Head of caudate nucleus (tissue), 42 donors: ENCODE measurements around the gene OXCT2.
A peak's percentile ranks its signal among the peaks of the same experiment; 100 is the strongest.
"Not testable (repeated sequence)": the region's sequence is repeated elsewhere in the genome, so short reads cannot be mapped to it uniquely, and the experiment has no call there.

ENCODE experiments used
- DNase-seq, 42 donors: peaks; one replicate each; pipeline versions ENCODE4 v3.0.0 to v3.0.0-alpha.2; 2020 to 2021; ENCODE audit warnings: mixed read lengths in 7 of 42
- intact Hi-C: fragments of 100-400 bp; cut with DNase I; formaldehyde crosslinking; loops from one replicate; pipeline ENCODE4 v1.15.0; 2022

OXCT2 gene

GRCh38 chr1:39771022-39771532, at the start of gene OXCT2:
OXCT2 (minus strand) TSS chr1:39771348; CDS start chr1:39771255, 93 bp downstream.
- DNase-seq, intact Hi-C loops: not testable (repeated sequence)

- no peak for DNase-seq
- intact Hi-C loops: loop anchor here (5.0 kb wide), 1 partner anchor 83 kb away; the partner anchor contains the start of gene MYCL
These were observed 48.1 kb upstream of the OXCT2 start for GRCh38 chr1:39819091-39819812.

DNA sequence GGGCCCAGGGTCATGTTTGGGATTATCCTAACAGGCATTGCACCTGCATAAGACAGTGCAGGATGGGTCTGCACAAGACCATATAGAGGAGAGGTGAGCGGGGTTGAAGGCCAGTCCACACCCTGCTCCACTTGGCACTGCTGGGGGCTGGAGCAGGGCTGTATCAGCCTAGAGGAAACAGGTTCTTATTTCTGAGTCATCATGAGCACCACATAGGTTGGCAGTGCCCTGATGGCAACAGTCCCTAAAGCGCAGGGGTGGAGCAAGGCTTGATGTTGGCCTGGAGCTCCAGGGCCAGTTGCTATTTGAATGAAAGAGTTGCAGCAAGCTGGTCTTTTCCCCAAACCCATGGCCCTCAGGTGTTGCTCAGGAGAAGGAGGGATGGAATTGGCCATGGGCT, 47.3 kb upstream of the OXCT2 start:
- no peak for DNase-seq
- intact Hi-C loops: loop anchor here (5.0 kb wide), 1 partner anchor 84 kb away; the partner anchor contains the start of gene MYCL

DNA sequence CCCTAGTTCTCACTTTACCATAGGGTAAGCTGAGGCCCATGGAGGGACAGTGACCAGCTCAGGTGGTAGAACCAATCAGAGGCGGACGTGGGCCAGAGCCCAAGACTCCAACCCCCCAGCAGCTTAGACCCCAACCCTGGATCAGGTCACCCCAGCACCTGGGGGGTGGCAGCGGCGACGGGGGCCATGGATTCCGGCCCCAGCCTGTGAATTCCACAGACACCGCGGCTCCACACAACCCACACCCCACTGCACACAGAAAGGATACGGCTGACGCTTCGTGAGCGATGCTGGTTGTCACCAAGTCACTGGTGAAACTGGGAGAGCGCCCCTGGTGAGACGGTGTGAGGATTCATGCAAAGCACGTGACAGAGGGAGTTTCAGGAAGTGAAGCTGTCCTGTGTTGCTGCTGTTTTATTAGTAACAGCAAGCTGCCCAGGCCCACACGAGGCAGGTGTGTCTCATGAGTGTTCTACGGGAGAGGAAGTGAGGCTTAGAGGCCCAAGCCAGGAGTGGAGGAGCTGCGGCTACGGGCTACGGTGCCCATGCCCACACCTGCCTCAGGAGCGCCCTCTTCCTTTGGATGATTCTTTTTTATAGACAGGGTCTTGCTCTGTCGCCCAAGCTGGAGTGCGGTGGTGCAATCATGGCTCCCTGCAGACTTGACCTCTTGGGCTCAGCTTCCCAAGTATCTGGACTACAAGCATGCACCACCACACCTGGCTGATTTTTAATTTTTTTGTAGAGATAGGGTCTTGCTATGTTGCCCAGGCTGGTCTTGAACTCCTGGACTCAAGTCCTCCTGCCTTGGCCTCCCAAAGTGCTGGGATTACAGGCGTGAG, 46.2 kb upstream of the OXCT2 start:
- intact Hi-C loops: loop anchor here (1.0 to 5.0 kb wide), 2 partner anchors 85 to 157 kb away; partner anchors contain the start of gene MYCL
- peak in 39 of 42 donors; percentile 6 to 58 (median 34) for DNase-seq

GRCh38 chr1:39816415-39817090, 45.4 kb upstream of the OXCT2 start:
- DNase-seq: peak; percentile 22 to 89 (median 74)
- intact Hi-C loops: loop anchor here (1.0 to 5.0 kb wide), 2 partner anchors 86 to 158 kb away; partner anchors contain the start of gene MYCL

GRCh38 chr1:39812913-39813312, 41.8 kb upstream of the OXCT2 start:
- intact Hi-C loops: no loop called here

GRCh38 chr1:39808784-39809517, 37.8 kb upstream of the OXCT2 start:
- intact Hi-C loops: no loop called here

More at GRCh38 chr1:39812913-39813312, 41.8 kb upstream of the OXCT2 start:
- DNase-seq: peak in 1 of 42 donors; percentile 9

DNA sequence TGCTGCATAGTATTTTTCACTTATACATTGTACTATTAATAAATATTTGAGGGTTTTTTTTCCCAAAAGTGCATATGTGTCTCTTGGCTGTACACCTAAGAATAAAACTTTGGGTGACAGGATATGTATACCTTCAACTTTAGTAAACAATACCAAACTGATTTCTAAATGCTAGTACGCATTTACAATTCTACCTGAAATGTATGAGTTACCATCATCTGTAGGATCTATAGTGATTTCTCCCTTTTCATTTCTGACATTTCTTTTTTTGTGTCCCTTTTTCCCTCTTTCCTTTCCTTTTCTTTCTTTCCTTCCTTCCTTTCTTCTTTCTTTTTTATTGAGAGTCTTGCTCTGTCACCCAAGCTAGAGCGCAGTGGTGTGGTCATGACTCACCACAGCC, 34.2 kb upstream of the OXCT2 start:
- intact Hi-C loops: no loop called here
- DNase-seq: no peak

More at GRCh38 chr1:39808784-39809517, 37.8 kb upstream of the OXCT2 start:
- no peak for DNase-seq

DNA sequence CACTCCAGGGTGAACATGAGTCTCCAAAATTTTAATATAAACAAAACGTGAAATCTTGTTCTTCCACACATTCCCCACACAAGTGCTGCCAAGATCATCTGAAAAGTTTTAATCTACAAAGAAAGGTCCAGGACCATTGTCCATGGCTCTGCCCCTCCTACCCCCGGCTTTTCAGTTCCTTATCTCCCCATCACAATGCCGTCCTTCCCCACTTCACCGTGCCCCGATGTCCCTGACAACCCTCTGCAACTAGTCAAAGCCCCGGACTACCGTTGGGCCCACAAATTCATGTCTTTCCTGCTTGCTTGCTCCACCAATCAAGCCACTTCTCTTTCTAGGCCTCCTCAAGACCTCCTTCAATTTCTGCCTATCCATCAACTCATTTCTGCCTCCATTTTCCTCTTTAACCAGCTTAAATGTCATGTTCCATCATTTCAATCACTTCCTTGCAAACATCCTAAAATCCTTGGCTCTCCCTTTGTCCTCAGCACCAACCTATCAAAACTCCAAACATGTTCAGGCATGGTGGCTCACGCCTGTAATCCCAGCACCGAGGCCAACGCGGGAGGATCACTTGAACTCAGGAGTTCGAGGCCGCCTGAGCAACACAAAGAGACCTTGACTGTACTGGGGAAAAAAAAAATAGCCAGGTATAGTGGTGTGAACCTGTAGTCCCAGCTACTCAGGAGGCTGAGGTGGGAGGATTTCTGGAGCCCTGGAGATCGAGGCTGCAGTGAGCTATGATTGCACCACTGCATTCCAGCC, 31.5 kb upstream of the OXCT2 start:
- intact Hi-C loops: no loop called here
- DNase-seq: no peak

DNA sequence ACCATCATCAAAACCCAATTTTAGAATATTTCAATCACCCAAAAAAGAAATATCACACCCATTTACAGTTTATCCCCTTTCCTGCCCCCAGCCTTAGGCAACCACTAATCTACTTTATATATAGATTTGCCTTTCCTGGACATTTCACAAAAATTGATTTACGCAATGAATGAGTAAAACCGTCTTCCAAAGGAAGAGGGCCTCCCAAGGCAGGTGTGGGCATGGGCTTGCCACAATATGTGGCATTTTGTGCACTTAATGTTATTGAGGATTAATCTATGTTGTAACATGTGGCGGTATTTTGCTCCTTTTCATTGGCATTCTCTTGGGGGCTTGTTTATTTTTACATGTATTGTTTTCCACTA, 29.3 kb upstream of the OXCT2 start:
- no peak for DNase-seq

DNA sequence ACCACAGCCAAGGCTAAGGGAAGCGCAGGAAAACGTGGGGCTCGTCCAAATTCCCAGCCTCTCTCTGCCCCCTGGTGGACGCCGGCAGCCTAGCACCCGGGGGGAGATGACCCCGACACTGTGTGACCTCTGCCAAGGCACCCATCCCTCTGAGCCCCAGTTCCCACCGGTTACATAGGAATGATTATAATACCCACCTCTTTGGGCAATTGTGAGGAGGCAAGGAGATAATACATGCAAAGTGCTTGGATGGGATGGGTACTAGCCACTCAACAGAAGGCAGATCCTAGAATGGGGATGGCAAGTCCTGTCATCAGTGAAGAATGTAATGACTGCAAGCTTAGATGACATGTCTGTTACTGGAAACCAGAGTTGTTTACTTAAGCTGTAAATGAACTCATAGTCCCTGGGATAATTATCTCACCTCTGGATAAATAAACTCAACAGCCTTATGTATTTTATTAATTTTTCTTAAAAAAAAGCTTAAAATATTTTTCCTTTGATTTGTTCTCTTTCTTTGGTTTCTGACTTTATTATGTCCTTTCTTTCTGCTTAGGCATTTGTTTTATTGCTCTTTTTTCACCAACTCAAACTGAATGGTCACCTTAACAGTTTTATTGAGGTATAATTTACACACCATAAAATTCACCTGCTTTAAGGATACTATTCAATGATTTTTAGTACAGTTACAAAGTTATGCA, 28.8 kb upstream of the OXCT2 start:
- DNase-seq: peak; percentile 60 to 95 (median 85)
- intact Hi-C loops: no loop called here

More for the DNA sequence above, 29.3 kb upstream of the OXCT2 start:
- intact Hi-C loops: no loop called here

GRCh38 chr1:39798859-39799769, 28.0 kb upstream of the OXCT2 start:
- intact Hi-C loops: not testable (repeated sequence)
- DNase-seq: peak; percentile 33 to 91 (median 77)

GRCh38 chr1:39795651-39796050, 24.5 kb upstream of the OXCT2 start:
- DNase-seq: no peak
- intact Hi-C loops: no loop called here

GRCh38 chr1:39791838-39792237, 20.7 kb upstream of the OXCT2 start:
- intact Hi-C loops: no loop called here
- DNase-seq: no peak

DNA sequence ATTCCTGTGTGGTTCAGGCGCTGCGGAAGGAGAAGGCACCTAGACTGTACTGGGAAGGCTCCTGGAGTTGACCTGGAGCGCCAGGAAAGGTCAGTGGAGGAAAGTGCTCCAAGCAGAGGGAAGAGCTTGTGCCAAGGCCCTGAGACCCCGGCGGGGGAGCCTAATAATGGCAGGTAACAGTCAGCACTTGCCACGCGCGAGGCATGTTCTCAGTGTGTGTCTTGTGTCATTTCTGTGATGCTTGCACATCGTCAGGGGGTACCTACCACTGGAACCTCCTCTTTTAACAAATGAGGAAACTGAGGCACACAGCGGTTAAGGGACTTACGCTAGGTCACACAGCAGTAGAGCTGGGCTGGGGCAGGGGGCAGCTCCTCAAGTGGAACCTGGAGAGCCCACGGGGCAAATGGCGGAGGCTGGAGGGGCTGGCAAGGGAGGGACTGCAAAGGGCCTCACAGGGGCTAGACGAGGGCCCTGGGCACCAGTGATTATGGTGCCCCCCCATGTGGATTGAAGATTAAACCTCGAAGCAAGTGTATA, 18.5 kb upstream of the OXCT2 start:
- no peak for DNase-seq
- intact Hi-C loops: no loop called here
